Nephron progenitor cell (in vitro differentiated cells): ENCODE measurements around the gene KRT86.
"Not testable (repeated sequence)": the region's sequence is repeated elsewhere in the genome, so short reads cannot be mapped to it uniquely, and the experiment has no call there.

Experiments
- DNase-seq: peaks from one replicate; pipeline ENCODE4 v3.0.0; 2021
- H3K27ac Mint-ChIP-seq: 2 replicates; pipeline ENCODE4 v1.8.0; 2021; ENCODE audit warnings: mild to moderate bottlenecking, moderate library complexity, mixed read lengths
- H3K27me3 Mint-ChIP-seq: 2 replicates; pipeline ENCODE4 v1.8.0; 2021; ENCODE audit warnings: mild to moderate bottlenecking, low read depth, mixed read lengths; ENCODE audit not compliant: poor library complexity
- H3K36me3 Mint-ChIP-seq: 2 replicates; pipeline ENCODE4 v1.8.0; 2021; ENCODE audit warnings: low read depth, mixed read lengths
- H3K4me1 Mint-ChIP-seq: 2 replicates; pipeline ENCODE4 v1.8.0; 2021; ENCODE audit warnings: mixed read lengths
- H3K4me3 Mint-ChIP-seq: 2 replicates; pipeline ENCODE4 v1.8.0; 2021; ENCODE audit warnings: mild to moderate bottlenecking, moderate library complexity, mixed read lengths
- H3K9me3 Mint-ChIP-seq: 2 replicates; pipeline ENCODE4 v1.8.0; 2021; ENCODE audit warnings: mild to moderate bottlenecking, moderate library complexity, mixed read lengths
- TF ChIP-seq, protein P1 (sequence below): fragments of 200-600 bp; sonication (generic); IDR thresholded peaks from 2 replicates; pipeline ENCODE4 v1.5.0; 2021; ENCODE audit warnings: antibody characterized with exemption

The KRT86 gene

GRCh38 chr12:52285851-52286530, 11.5 kb downstream of the KRT86 start:
- no peak overlapping the region for H3K27ac Mint-ChIP-seq
- no peak for DNase-seq
- H3K36me3 Mint-ChIP-seq = no peaks in the 10 kb centered on the region
- TF ChIP-seq, protein P1, sequence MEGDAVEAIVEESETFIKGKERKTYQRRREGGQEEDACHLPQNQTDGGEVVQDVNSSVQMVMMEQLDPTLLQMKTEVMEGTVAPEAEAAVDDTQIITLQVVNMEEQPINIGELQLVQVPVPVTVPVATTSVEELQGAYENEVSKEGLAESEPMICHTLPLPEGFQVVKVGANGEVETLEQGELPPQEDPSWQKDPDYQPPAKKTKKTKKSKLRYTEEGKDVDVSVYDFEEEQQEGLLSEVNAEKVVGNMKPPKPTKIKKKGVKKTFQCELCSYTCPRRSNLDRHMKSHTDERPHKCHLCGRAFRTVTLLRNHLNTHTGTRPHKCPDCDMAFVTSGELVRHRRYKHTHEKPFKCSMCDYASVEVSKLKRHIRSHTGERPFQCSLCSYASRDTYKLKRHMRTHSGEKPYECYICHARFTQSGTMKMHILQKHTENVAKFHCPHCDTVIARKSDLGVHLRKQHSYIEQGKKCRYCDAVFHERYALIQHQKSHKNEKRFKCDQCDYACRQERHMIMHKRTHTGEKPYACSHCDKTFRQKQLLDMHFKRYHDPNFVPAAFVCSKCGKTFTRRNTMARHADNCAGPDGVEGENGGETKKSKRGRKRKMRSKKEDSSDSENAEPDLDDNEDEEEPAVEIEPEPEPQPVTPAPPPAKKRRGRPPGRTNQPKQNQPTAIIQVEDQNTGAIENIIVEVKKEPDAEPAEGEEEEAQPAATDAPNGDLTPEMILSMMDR = no peak
- no peaks in the 10 kb centered on the region for H3K9me3 Mint-ChIP-seq
- H3K27me3 Mint-ChIP-seq = peaks cover 11% of the 10 kb centered on the region
- no peak overlapping the region for H3K4me3 Mint-ChIP-seq
- peaks cover 10% of the 10 kb centered on the region for H3K4me1 Mint-ChIP-seq

DNA sequence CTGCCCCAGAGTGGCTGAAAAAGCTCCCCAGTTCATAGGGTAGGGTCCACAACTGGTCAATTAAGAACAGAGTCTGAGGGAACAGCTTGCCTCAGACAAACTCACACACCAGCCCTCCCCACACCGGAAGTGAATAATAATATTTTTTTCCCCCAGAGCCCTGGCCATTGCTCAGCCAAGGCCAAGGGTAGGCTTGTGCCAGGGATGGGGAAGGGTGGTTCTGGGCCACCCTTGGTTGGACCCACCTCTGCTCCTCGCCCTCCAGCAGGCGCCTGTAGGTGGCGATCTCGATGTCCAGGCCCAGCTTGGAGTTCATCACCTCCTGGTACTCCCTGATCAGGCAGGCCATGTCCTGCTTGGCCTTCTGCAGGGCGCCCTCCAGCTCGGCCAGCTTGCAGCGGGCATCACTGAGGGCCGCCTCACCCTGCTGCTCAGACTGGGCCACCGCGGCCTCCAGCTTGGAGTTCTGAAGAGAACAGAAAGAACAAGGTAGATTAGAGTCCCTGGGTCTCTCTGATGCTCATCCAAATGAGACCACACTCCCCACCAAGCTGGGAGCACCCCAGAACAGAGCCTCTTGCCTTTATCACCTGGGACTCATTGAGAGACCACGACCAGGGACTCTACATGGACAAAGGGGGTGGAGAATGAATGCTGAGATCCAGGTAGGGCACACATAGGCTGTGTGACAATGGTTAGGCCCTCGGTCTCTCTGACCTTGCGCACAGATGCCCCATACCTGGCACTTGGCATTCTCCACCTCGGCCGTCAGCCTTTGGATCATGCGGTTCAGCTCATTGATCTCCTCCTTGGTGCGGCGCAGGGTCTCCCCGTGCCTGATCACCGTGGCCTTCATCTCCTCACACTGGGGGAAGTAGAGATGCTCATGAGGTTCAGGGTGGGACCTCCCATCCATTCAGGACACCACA, 12.7 kb downstream of the KRT86 start:
- DNase-seq = not testable (repeated sequence)

GRCh38 chr12:52287816-52288805, 13.7 kb downstream of the KRT86 start:
- not testable (repeated sequence) for H3K27ac Mint-ChIP-seq, H3K36me3 Mint-ChIP-seq, DNase-seq, H3K4me1 Mint-ChIP-seq, H3K9me3 Mint-ChIP-seq, H3K4me3 Mint-ChIP-seq
- H3K27me3 Mint-ChIP-seq = peaks cover 17% of the 10 kb centered on the region

More for the DNA sequence above, 12.7 kb downstream of the KRT86 start:
- not testable (repeated sequence) for H3K36me3 Mint-ChIP-seq, H3K4me1 Mint-ChIP-seq, H3K27ac Mint-ChIP-seq, H3K4me3 Mint-ChIP-seq, H3K9me3 Mint-ChIP-seq
- H3K27me3 Mint-ChIP-seq = peaks cover 19% of the 10 kb centered on the region

DNA sequence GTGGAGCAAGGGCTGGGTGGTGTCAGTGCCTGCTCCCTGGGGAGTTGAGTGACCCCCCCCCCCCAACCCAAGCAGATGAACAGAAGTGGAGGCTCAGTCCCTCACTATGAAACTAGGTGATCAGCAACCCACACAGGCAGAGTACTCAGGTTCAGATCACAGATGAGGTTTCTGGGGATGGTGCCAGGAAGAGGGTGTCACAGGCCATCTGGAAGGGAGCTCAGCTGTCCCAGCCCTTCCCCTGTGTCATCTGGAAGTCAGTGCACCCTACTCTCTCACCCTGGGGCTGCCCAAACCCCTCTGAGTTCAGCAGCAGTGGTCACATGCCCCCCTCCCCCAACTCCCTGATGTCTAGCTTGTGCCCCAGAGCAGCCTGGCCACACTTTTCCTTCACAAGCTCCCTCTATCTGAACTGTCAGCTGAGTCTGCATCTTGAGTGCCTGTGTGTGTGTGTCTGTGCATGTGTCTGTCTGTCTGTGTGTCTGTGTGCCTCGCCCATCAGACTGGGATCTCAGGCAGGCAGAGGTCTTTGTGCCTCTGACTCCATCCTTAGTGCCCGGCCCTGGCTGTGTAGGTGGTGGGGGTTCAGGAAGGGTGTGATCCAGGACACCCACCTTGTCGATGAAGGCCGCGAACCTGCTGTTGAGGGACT, 16.2 kb downstream of the KRT86 start:
- H3K36me3 Mint-ChIP-seq, H3K27ac Mint-ChIP-seq, H3K4me1 Mint-ChIP-seq, H3K4me3 Mint-ChIP-seq, DNase-seq, H3K9me3 Mint-ChIP-seq: not testable (repeated sequence)
- peaks cover 27% of the 10 kb centered on the region for H3K27me3 Mint-ChIP-seq

DNA sequence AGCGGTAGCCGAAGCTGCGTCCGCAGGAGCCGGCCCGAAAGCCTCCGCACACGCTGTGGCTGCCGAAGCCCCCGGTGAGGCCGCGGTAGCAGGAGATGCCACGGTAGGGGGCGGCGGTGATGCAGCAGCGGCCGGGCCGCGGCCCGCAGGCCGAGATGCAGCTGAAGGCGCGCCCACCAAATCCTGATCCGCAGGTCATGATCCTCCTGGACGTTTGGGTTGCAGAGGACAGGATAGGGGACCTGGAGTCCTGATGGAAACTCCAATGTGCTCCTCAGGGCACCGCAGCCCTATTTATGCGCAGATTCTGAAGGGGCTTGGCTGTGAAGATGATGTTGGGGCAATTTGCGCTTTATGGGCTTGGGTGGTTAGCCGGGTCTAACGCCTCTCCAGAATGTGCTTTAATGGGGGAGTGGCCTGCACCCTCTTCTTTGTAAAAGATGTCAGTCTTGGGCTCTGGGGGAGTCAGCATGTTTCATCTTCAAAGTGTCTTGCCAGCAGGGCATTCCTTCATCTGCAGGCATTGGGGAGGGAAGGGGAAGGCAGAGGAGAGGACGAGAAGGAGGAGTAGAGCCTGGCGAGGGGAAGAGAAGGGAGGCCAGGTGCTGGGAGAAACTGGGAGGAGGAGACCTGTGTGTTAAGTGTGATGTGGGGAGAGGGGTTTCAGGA, 17.0 kb downstream of the KRT86 start, which contains the start of gene KRT81:
TSS of gene KRT81 (minus strand) at position 268 of the 669 bp plus-strand sequence. CDS start at position 199, 69 bp downstream.
- no peaks in the 10 kb centered on the region for H3K36me3 Mint-ChIP-seq
- peaks cover 6% of the 10 kb centered on the region for H3K4me1 Mint-ChIP-seq
- H3K27me3 Mint-ChIP-seq = peaks cover 33% of the 10 kb centered on the region
- no peak for DNase-seq
- no peak within 1 kb of the TSS for H3K4me3 Mint-ChIP-seq
- no peaks in the 10 kb centered on the region for H3K9me3 Mint-ChIP-seq
- TF ChIP-seq, protein P1 = no peak
- H3K27ac Mint-ChIP-seq = no peak within 1 kb of the TSS

DNA sequence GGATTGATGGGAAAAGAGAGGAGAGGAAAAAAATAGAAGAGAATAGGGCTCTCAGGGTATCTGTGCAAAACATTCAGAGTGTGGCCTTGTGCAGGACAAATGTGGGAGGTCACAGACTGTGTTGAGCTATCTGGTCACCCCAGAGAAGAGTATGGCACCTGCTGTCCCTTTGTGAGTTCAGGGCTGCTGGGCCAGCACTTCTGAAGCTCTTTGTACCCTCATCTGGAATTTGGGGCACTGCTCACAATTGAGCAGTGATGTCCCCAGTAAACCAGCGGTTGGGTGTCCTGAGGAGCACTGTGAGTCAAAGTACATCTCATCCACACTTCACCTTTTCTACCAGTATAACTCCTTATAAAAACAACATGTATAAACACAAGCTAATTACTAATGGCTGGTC, 19.5 kb downstream of the KRT86 start:
- TF ChIP-seq, protein P1 = no peak
- DNase-seq = no peak
- Mint-ChIP-seq H3K4me3 (no peak overlapping the region), H3K9me3 (no peaks in the 10 kb centered on the region), H3K27me3 (peaks cover 54% of the 10 kb centered on the region), H3K4me1 (no peaks in the 10 kb centered on the region), H3K27ac (no peak overlapping the region), H3K36me3 (no peaks in the 10 kb centered on the region)
